IMR-90 (cell line): ENCODE results near the gene CDH26. TPM values are rescaled to one million over a fixed set of nuclear protein-coding genes. Genes with fewer than 3 reads are reported as not detected.

Source experiments
- ATAC-seq: fragments of 200-7000 bp; cut with Tn5 transposase; 2 replicates; pipeline ENCODE4 v1.9.1; 2020; ENCODE audit warnings: low read depth, mild to moderate bottlenecking, moderate library complexity
- BruUV-seq: library from RNA; stranded (reverse); fragments of 400-500 nt; replicated peaks from 2 replicates; lab custom pipeline; 2021; lab: Mats Ljungman, UMichigan
- CTCF ChIA-PET: fragments of 300-600 bp; formaldehyde crosslinking; extraction: SDS; loops from one replicate; lab custom pipeline; 2021; ENCODE audit warnings: antibody characterized with exemption; lab: Yijun Ruan, JAX
- POLR2A ChIA-PET: fragments of 300-600 bp; sonication (Branson Sonifier 250); formaldehyde crosslinking; loops from one replicate; lab custom pipeline; 2022; ENCODE audit warnings: antibody characterized with exemption; ENCODE audit not compliant: unreplicated experiment; lab: Charles Lee
- DNase-seq: peaks from one replicate; pipeline ENCODE4 v3.0.0; 2013
- H2AFZ ChIP-seq: replicated peaks from 2 replicates; pipeline ENCODE3; 2013; ENCODE audit warnings: low read length, mild to moderate bottlenecking; ENCODE audit not compliant: poor library complexity
- H2AK5ac ChIP-seq: 2 replicates; pipeline ENCODE4 v1.6.1; 2013; ENCODE audit warnings: low read depth, low read length, inconsistent platforms
- H2AK9ac ChIP-seq: replicated peaks from 2 replicates; pipeline ENCODE3; 2013; ENCODE audit warnings: mild to moderate bottlenecking, low read depth, low read length, moderate library complexity; ENCODE audit not compliant: poor library complexity
- H2BK120ac ChIP-seq: 2 replicates; pipeline ENCODE4 v1.6.1; 2013; ENCODE audit warnings: low read depth, low read length, inconsistent platforms
- H2BK15ac ChIP-seq: 3 replicates; pipeline ENCODE4 v1.6.1; 2013; ENCODE audit warnings: low read depth, low read length, inconsistent platforms
- H2BK20ac ChIP-seq: 2 replicates; pipeline ENCODE4 v1.6.1; 2013; ENCODE audit warnings: low read depth, mild to moderate bottlenecking, inconsistent platforms, low read length, moderate library complexity
- H2BK5ac ChIP-seq: 2 replicates; pipeline ENCODE4 v1.6.1; 2013; ENCODE audit warnings: mild to moderate bottlenecking, low read depth, low read length, inconsistent platforms; ENCODE audit not compliant: poor library complexity, severe bottlenecking
- H3K14ac ChIP-seq: replicated peaks from 2 replicates; pipeline ENCODE4 v1.6.1; 2013; ENCODE audit warnings: low read depth, low read length, inconsistent platforms
- H3K18ac ChIP-seq: 2 replicates; pipeline ENCODE4 v1.6.1; 2013; ENCODE audit warnings: low read depth, low read length, control low read depth
- H3K23ac ChIP-seq: 2 replicates; pipeline ENCODE4 v1.6.1; 2013; ENCODE audit warnings: low read depth, low read length, inconsistent platforms
- H3K27ac ChIP-seq: 2 replicates; pipeline ENCODE4 v1.5.1; 2013; ENCODE audit warnings: mild to moderate bottlenecking, control low read depth, low read length; ENCODE audit not compliant: insufficient read depth
- H3K27me3 ChIP-seq: 2 replicates; pipeline ENCODE4 v1.6.1; 2013; ENCODE audit warnings: low read length; ENCODE audit not compliant: control insufficient read depth, insufficient read depth
- H3K36me3 ChIP-seq: 2 replicates; pipeline ENCODE4 v1.6.1; 2013; ENCODE audit warnings: low read length, mixed read lengths; ENCODE audit not compliant: control insufficient read depth, insufficient read depth
- H3K4ac ChIP-seq: 2 replicates; pipeline ENCODE4 v1.6.1; 2013; ENCODE audit warnings: low read depth, low read length, inconsistent platforms
- H3K4me1 ChIP-seq: 2 replicates; pipeline ENCODE4 v1.6.1; 2013; ENCODE audit warnings: low read length, mixed read lengths; ENCODE audit not compliant: control insufficient read depth, insufficient read depth
- H3K4me2 ChIP-seq: 2 replicates; pipeline ENCODE4 v1.6.1; 2013; ENCODE audit warnings: low read depth, mild to moderate bottlenecking, control low read depth, low read length, moderate library complexity
- H3K4me3 ChIP-seq: 2 replicates; pipeline ENCODE4 v1.5.1; 2013; ENCODE audit warnings: low read depth, mild to moderate bottlenecking, control low read depth, low read length, moderate library complexity; ENCODE audit not compliant: insufficient read depth
- H3K56ac ChIP-seq: 2 replicates; pipeline ENCODE4 v1.6.1; 2013; ENCODE audit warnings: low read length, inconsistent platforms; ENCODE audit not compliant: insufficient read depth; ENCODE audit errors: extremely low read depth
- H3K79me1 ChIP-seq, 2 experiments: 2 replicates each; pipeline ENCODE4 v1.6.1; 2013; ENCODE audit warnings: low read length in 2 of 2, inconsistent platforms in 1 of 2, low read depth in 1 of 2
- H3K9ac ChIP-seq: 2 replicates; pipeline ENCODE4 v1.6.1; 2013; ENCODE audit warnings: low read depth, low read length, control low read depth
- H3K9me1 ChIP-seq: 2 replicates; pipeline ENCODE4 v1.6.1; 2013; ENCODE audit warnings: low read length, inconsistent platforms; ENCODE audit not compliant: insufficient read depth
- H3K9me3 ChIP-seq: 2 replicates; pipeline ENCODE4 v1.6.1; 2013; ENCODE audit warnings: low read length; ENCODE audit not compliant: control insufficient read depth, insufficient read depth
- H4K20me1 ChIP-seq: 2 replicates; pipeline ENCODE4 v1.6.1; 2013; ENCODE audit warnings: low read length, inconsistent platforms; ENCODE audit not compliant: insufficient read depth
- H4K5ac ChIP-seq: 2 replicates; pipeline ENCODE4 v1.6.1; 2013; ENCODE audit warnings: mild to moderate bottlenecking, low read depth, low read length, control low read depth
- H4K8ac ChIP-seq, 2 experiments: 2 replicates each; pipeline ENCODE4 v1.6.1; 2013; ENCODE audit warnings: low read depth in 2 of 2, low read length in 2 of 2, control low read depth in 1 of 2, inconsistent platforms in 1 of 2
- H4K91ac ChIP-seq: 2 replicates; pipeline ENCODE4 v1.6.1; 2013; ENCODE audit warnings: low read depth, low read length, inconsistent platforms; ENCODE audit not compliant: insufficient read depth
- BHLHE40 ChIP-seq: fragments of 150-350 bp; IDR thresholded peaks from 2 replicates; pipeline ENCODE4 v1.6.1; 2016; ENCODE audit warnings: mild to moderate bottlenecking, low read depth, low read length
- CEBPB ChIP-seq: IDR thresholded peaks from 2 replicates; pipeline ENCODE4 v1.6.1; 2012; ENCODE audit warnings: low read depth, low read length, improper control_type of control experiment
- CTCF ChIP-seq: conservative IDR thresholded peaks from 2 replicates; pipeline ENCODE4 v1.5.1; 2012; ENCODE audit warnings: mild to moderate bottlenecking, low read depth, low read length, improper control_type of control experiment
- FOS ChIP-seq: fragments of 150-350 bp; IDR thresholded peaks from 2 replicates; pipeline ENCODE4 v1.6.1; 2016; ENCODE audit warnings: low read depth, low read length
- MXI1 ChIP-seq: IDR thresholded peaks from 2 replicates; pipeline ENCODE4 v1.6.1; 2012; ENCODE audit warnings: low read depth, mild to moderate bottlenecking, low read length, moderate library complexity, borderline replicate concordance
- NFE2L2 ChIP-seq: fragments of 150-350 bp; IDR thresholded peaks from 2 replicates; pipeline ENCODE4 v1.6.1; 2016; ENCODE audit warnings: low read depth, mild to moderate bottlenecking, low read length
- RCOR1 ChIP-seq: IDR thresholded peaks from 2 replicates; pipeline ENCODE4 v1.6.1; 2012; ENCODE audit warnings: mild to moderate bottlenecking, low read length, improper control_type of control experiment; ENCODE audit not compliant: insufficient replicate concordance
- WGBS, 2 experiments: methylation state at CpG; one replicate each; pipeline versions ENCODE4 v1.1.5 to v1.1.7; 2013; ENCODE audit warnings: missing lambda C conversion rate in 2 of 2; ENCODE audit not compliant: insufficient read length in 1 of 2; ENCODE audit errors: extremely low coverage in 2 of 2; 5-methylcytosine and 5-hydroxymethylcytosine counted together
- dilution Hi-C: fragments of 300-500 bp; cut with HindIII; formaldehyde crosslinking; loops from one replicate; pipeline ENCODE4 v1.14.3; 2018; ENCODE audit warnings: low sequenced_read_pairs; ENCODE audit not compliant: unreplicated experiment
- in situ Hi-C: fragments of 300-500 bp; cut with MboI; formaldehyde crosslinking; loops from 3 replicates; pipeline ENCODE4 v1.14.3; 2019; ENCODE audit warnings: low sequenced_read_pairs, inconsistent platforms, mixed read lengths
- intact Hi-C: fragments of 100-400 bp; cut with micrococcal nuclease; formaldehyde crosslinking; loops from 2 replicates; pipeline ENCODE4 v1.10.0; 2022
- polyA plus RNA-seq, 3 experiments: library from polyadenylated mRNA; depleted of rRNA; stranded (reverse); fragments of >200 nt; gene quantifications; 2 replicates each; pipeline ENCODE4 v1.2.3, GENCODE V29; 2012; ENCODE audit warnings: low replicate concordance in 1 of 3
- total RNA-seq: library from RNA; depleted of rRNA; stranded (reverse); fragments of >200 nt; gene quantifications from 2 replicates; pipeline ENCODE4 v1.2.3, GENCODE V29; 2012

The CDH26 gene
- total and polyA plus RNA-seq, 2 of the 4 experiments (the other 2 are of a cell fraction), result not detected

GRCh38 chr20:60054716-60055634 is 96.8 kb downstream of the CDH26 start (continued):
- TF ChIP-seq RCOR1 (no peak), BHLHE40 (no peak), FOS (no peak), CEBPB (no peak)

DNA sequence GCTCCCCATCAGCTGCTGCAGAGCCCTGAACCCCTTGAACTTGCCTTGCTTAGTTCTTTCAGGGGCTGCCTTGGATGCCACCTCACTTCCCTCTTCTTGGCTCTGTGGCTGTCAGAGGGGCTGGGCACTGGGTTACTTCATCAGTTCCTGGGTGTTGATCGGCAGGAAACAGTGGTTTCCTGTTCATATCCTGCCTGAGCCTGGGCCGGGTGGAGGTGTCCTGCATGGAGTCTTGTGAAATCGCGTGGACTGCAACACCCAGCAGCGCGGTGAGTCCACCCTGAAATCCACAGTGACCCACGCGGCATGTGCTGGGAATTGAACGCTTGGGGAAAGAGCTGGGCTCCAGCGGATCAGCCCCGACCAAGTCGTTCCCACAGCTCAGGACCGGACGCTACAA is 97.5 kb downstream of the CDH26 start:
- H4K5ac ChIP-seq, result no peak overlapping the region
- no peak overlapping the region for H2AFZ ChIP-seq
- no peak overlapping the region for H3K18ac ChIP-seq
- H3K9me3 ChIP-seq, result no peaks in the 10 kb centered on the region
- H3K9ac ChIP-seq, result no peak overlapping the region
- H2BK120ac ChIP-seq, result no peak overlapping the region
- no peak overlapping the region for H3K4me3 ChIP-seq
- H3K27ac ChIP-seq, result no peak overlapping the region
- no peak overlapping the region for H3K14ac ChIP-seq
- H4K8ac ChIP-seq, result no peak overlapping the region
- no peak overlapping the region for H3K23ac ChIP-seq
- dilution Hi-C loops, result no loop called here
- no peak overlapping the region for H4K91ac ChIP-seq
- POLR2A ChIA-PET, result no interaction called here
- in situ Hi-C loops, result loop anchor here (25.0 kb wide), 2 partner anchors 1182 to 1832 kb away; no protein-coding TSS in a partner anchor
- no TSS peak for BruUV-seq
- TF ChIP-seq CEBPB (no peak), FOS (no peak), NFE2L2 (no peak), CTCF (no peak), BHLHE40 (no peak), MXI1 (no peak)
- no peak overlapping the region for H2AK5ac ChIP-seq
- WGBS, 2 experiments, result 88% methylated on average over 8 of the region's 14 CpGs; no CpG with 5 or more reads in 1 of the 2 experiments
- H3K9me1 ChIP-seq, result no peaks in the 10 kb centered on the region; the same call in 1 of the 2 replicates
- no peak for ATAC-seq
- H3K4me2 ChIP-seq, result no peak overlapping the region
- no peaks in the 10 kb centered on the region for H3K79me1 ChIP-seq
- no peak overlapping the region for H2BK5ac ChIP-seq
- intact Hi-C loops, result loop anchor here (2.0 to 10.0 kb wide), 4 partner anchors 107 to 1842 kb away; partner anchors contain the start of gene CDH4
- no peak overlapping the region for H2AK9ac ChIP-seq
- H3K4me1 ChIP-seq, result peaks cover 7% of the 10 kb centered on the region; the same call in 1 of the 2 replicates
- H3K36me3 ChIP-seq, result no peaks in the 10 kb centered on the region
- peaks cover 9% of the 10 kb centered on the region for H3K27me3 ChIP-seq
- no peak overlapping the region for H3K56ac ChIP-seq
- CTCF ChIA-PET, result no interaction called here
- no peak overlapping the region for H3K4ac ChIP-seq
- no peaks in the 10 kb centered on the region for H4K20me1 ChIP-seq
- no peak for DNase-seq
- H2BK20ac ChIP-seq, result no peak overlapping the region
- H2BK15ac ChIP-seq, result no peak overlapping the region
